Gastroesophageal sphincter (tissue), 4 donors: ENCODE data around the gene NEU4. TPM values are rescaled to one million over a fixed set of nuclear protein-coding genes. Genes with fewer than 3 reads are reported as not detected.

Experiments
- ATAC-seq: fragments of 150-250 bp; one replicate; pipeline ENCODE4 v1.9.1; 2016; ENCODE audit warnings: mild to moderate bottlenecking, moderate library complexity
- H3K27ac ChIP-seq, 4 donors: fragments of 200-600 bp; sonication (generic) in 3 of 4; 1 replicate in 3 of 4; 2 replicates in 1 of 4; pipeline ENCODE4 v1.5.1; 2016 to 2019
- H3K27me3 ChIP-seq: fragments of 200-600 bp; sonication (generic); one replicate; pipeline ENCODE4 v1.5.1; 2019
- H3K36me3 ChIP-seq, 2 donors: fragments of 200-600 bp; sonication (generic); one replicate each; pipeline ENCODE4 v1.5.1; 2019; ENCODE audit warnings: control low read depth in 1 of 2
- H3K4me1 ChIP-seq, 3 donors: fragments of 200-600 bp; sonication (generic); 1 replicate in 2 of 3; 2 replicates in 1 of 3; pipeline ENCODE4 v1.5.1; 2016 to 2019; ENCODE audit warnings: control low read depth in 2 of 3
- H3K4me3 ChIP-seq, 2 donors: fragments of 200-600 bp; sonication (generic); one replicate each; pipeline ENCODE4 v1.5.1; 2019; ENCODE audit warnings: mild to moderate bottlenecking in 1 of 2, moderate library complexity in 1 of 2
- H3K9me3 ChIP-seq, 3 donors: fragments of 200-600 bp; sonication (generic); one replicate each; pipeline ENCODE4 v1.5.1; 2017 to 2019; ENCODE audit warnings: control low read depth in 2 of 3
- EP300 ChIP-seq: sonication (generic); formaldehyde crosslinking; IDR thresholded peaks from one replicate; pipeline ENCODE4 v1.6.1; 2017; ENCODE audit warnings: antibody characterized with exemption, mild to moderate bottlenecking
- POLR2A ChIP-seq, 2 donors: fragments of 450-650 bp; IDR thresholded peaks; one replicate each; pipeline ENCODE4 v1.6.1; 2017; ENCODE audit warnings: antibody characterized with exemption in 2 of 2, mild to moderate bottlenecking in 2 of 2, moderate library complexity in 1 of 2
- POLR2AphosphoS5 ChIP-seq: sonication (generic); formaldehyde crosslinking; IDR thresholded peaks from one replicate; pipeline ENCODE4 v1.6.1; 2017; ENCODE audit warnings: antibody characterized with exemption
- WGBS, 2 donors: methylation state at CpG; one replicate each; pipeline ENCODE4 v1.1.5; 2018; ENCODE audit warnings: low coverage in 1 of 2; 5-methylcytosine and 5-hydroxymethylcytosine counted together
- total RNA-seq, 4 donors: library from RNA; depleted of rRNA; stranded (reverse); fragments of >200 nt; gene quantifications; one replicate each; pipeline ENCODE4 v1.1.0, GENCODE V29; 2016
- TF ChIP-seq, protein P1 (sequence below), 4 experiments: fragments of 200-600 bp in 2 of 4; fragments of 450-650 bp in 2 of 4; sonication (generic) in 1 of 4; IDR thresholded peaks; one replicate each; pipeline ENCODE4 v1.5.1; 2017 to 2019; ENCODE audit warnings: antibody characterized with exemption in 4 of 4, mild to moderate bottlenecking in 2 of 4, moderate library complexity in 2 of 4

NEU4 gene
- total RNA-seq, 4 donors from 2014 or later: 0.47 to 2.0 TPM; not detected in 2

DNA sequence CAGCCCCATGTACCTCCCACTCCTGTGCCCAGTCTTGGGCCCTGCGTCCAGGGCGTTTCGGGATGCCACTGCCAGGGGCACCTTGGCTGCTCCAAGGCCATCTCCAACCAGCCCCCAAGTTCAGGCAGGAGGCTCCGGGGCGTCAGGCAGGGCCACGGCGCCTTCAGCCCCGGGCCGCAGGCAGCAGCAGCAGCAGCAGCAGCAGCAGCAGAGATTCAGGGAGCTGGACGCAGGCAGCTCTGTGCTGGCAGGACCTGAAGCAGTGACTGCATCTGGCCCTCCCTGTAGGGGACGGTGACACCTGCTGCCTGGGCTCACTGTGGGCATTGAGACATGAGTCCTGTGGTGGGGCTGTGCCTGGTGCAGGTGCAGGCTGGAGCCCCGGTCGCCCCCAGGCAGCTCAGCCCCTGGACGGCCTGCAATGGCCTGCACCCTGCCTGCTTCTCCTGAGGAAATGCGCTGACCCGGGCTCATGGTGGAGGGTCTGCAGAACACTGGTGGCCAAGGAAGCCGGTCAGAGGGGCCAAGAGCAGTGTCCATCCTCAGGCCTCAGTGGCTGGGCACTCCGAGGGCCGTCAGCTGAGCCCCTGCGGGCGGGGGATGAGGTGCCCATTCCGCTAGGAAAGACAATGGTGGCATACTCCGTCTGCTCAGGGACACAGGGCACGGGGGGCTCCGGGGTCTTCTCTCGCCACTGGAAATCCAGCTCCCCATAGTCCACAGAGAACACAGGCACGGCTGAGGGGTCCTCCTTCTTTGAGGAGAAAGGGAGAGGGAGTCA lies 41.7 kb downstream of the NEU4 start:
- H3K27me3 ChIP-seq: peaks cover 3% of the 10 kb centered on the region
- H3K4me1 ChIP-seq: peaks cover 0 to 9% (median 4%) of the 10 kb centered on the region in 3 donors
- no peaks in the 10 kb centered on the region for H3K9me3 ChIP-seq
- no peak overlapping the region for H3K27ac ChIP-seq
- TF ChIP-seq, protein P1, sequence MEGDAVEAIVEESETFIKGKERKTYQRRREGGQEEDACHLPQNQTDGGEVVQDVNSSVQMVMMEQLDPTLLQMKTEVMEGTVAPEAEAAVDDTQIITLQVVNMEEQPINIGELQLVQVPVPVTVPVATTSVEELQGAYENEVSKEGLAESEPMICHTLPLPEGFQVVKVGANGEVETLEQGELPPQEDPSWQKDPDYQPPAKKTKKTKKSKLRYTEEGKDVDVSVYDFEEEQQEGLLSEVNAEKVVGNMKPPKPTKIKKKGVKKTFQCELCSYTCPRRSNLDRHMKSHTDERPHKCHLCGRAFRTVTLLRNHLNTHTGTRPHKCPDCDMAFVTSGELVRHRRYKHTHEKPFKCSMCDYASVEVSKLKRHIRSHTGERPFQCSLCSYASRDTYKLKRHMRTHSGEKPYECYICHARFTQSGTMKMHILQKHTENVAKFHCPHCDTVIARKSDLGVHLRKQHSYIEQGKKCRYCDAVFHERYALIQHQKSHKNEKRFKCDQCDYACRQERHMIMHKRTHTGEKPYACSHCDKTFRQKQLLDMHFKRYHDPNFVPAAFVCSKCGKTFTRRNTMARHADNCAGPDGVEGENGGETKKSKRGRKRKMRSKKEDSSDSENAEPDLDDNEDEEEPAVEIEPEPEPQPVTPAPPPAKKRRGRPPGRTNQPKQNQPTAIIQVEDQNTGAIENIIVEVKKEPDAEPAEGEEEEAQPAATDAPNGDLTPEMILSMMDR (IDR thresholded peaks at IDR 0.05): no peak
- TF ChIP-seq POLR2AphosphoS5 (no peak), EP300 (no peak), POLR2A (IDR thresholded peaks at IDR 0.05) (no peak)
- no peak overlapping the region for H3K4me3 ChIP-seq
- ATAC-seq: no peak
- no CpG with 5 or more reads among the region's 27 CpGs for WGBS, 2 donors
- no peaks in the 10 kb centered on the region for H3K36me3 ChIP-seq

DNA sequence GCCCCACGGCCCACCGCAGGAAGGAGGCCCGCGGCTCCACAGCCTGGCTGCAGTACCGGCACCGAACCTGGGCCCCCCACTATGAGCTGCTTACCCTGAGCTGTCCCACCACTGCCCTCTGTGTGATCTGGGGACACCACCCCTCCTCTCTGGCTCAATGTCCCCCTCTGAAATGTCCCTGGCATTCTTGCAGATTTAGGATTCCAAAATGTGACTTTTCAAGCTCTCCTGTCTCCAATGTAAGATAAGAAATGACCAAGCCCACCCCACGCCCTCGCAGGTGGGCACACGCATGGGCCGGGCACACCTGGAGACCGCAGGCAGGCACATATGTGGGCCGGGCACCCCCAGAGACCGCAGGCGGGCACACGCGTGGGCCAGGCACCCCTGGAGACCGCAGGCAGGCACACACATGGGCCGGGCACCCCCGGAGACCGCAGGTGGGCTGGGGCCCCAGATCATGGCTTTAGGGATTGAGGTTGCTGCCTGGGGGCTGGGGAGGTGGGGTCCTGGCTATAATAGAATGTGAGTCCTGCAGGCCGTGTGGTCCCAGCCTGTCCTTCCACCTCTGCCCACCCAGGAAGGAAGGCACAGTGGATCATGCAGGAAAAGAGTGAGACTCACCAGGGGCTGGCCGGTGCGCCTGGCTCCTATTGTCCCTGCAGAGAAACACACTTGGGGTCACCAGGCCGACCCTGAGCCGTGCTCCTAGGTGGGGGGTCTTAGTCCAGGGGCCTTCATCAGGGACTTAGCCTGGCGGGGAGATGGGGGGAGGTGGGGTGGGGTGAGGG lies 42.5 kb downstream of the NEU4 start:
- peaks cover 0 to 9% (median 4%) of the 10 kb centered on the region in 3 donors for H3K4me1 ChIP-seq
- H3K27ac ChIP-seq: no peak overlapping the region
- H3K27me3 ChIP-seq: peaks cover 3% of the 10 kb centered on the region
- no peak for ATAC-seq
- 100% methylated on average over 1 of the region's 26 CpGs for WGBS, 2 donors
- no peaks in the 10 kb centered on the region for H3K36me3 ChIP-seq
- no peaks in the 10 kb centered on the region for H3K9me3 ChIP-seq
- TF ChIP-seq, protein P1 (IDR thresholded peaks at IDR 0.05): no peak
- TF ChIP-seq POLR2AphosphoS5: no peak
- TF ChIP-seq EP300: no peak
- no peak for TF ChIP-seq POLR2A (IDR thresholded peaks at IDR 0.05)
- no peak overlapping the region for H3K4me3 ChIP-seq

DNA sequence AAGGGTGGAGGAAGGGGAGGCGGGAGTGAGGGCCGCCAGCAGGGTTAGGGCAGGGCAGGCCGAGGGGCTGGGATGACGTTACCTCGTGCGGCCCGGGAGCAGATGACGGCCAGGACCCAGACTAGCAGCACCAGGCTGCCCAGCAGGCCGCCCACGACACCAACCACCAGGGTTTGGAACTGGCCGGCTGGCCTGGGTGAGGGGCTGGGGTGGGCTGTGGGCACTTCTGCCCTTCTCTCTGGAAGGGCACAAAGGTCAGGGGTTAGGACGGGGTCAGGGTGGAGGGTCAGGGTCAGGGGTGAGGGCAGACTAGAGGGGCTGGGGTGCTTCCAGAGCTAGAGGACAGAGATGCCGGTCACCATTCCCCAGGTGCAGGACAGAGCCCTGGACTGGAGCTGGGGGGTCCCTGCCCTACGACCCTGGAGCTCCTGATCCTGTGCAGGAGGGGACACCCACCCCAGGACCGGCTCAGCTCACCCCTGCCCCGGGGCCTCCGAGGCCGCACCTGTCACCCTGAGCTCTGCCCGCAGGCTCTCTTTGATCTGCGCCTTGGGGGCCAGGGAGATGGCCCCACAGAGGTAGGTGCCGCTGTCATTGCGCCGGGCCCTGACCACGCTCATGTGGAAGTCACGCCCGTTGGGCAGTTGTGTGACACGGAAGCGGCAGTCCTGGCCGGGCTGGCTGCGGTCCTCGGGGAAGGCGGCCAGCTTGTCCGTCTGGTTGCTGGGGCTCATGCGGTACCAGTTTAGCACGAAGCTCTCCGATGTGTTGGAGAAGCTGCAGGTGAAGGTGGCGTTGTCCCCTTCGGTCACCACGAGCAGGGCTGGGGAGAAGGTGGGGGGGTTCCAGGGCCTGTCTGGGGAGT lies 43.4 kb downstream of the NEU4 start:
- peaks cover 3% of the 10 kb centered on the region for H3K27me3 ChIP-seq
- 91% methylated on average over 6 of the region's 39 CpGs; no CpG with 5 or more reads in 1 of the 2 donors for WGBS, 2 donors
- no peaks in the 10 kb centered on the region for H3K36me3 ChIP-seq
- no peak overlapping the region for H3K4me3 ChIP-seq
- TF ChIP-seq POLR2AphosphoS5 (no peak), POLR2A (IDR thresholded peaks at IDR 0.05) (no peak), EP300 (no peak)
- TF ChIP-seq, protein P1 (IDR thresholded peaks at IDR 0.05): no peak
- no peaks in the 10 kb centered on the region for H3K9me3 ChIP-seq
- no peak for ATAC-seq
- H3K4me1 ChIP-seq: peaks cover 0 to 9% (median 4%) of the 10 kb centered on the region in 3 donors
- no peak overlapping the region for H3K27ac ChIP-seq

DNA sequence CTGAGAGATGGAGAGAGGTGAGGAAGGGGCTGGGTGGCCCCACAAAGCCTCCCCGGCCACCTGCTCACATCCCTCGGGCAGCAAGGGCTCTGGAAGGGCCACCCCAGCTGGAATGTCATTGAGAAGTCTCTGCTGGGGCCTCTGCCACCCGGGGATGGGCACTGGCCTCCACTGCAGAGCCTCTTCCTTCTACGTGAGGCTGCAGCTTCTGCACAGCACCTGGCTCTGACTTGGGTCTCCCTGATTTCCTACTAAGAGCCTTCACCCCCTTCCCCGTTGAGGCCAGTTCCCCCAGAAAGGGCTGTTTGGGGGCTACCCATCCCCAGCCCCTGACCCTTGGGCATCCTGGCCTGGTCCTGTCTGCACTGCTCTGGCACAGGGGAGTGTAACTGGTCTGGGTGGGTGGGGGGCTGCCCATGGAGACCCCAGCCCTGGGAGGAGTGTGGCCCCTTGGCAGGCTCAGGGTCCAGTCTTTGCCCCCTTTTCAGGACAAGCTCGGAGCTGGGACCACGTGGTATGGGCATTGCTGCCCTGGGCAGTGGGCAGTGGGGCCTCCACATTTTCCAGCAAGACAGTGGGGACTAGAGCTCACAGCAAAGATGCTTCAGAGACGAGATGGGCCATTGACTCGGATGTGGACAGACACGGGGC lies 44.1 kb downstream of the NEU4 start:
- peaks cover 3% of the 10 kb centered on the region for H3K27me3 ChIP-seq
- no peaks in the 10 kb centered on the region for H3K36me3 ChIP-seq
- no peaks in the 10 kb centered on the region for H3K9me3 ChIP-seq
- 67% methylated on average over 2 to 3 of the region's 10 CpGs for WGBS, 2 donors
- TF ChIP-seq, protein P1 (IDR thresholded peaks at IDR 0.05): no peak
- TF ChIP-seq POLR2AphosphoS5 (no peak), POLR2A (IDR thresholded peaks at IDR 0.05) (no peak), EP300 (no peak)
- peaks cover 0 to 9% (median 4%) of the 10 kb centered on the region in 3 donors for H3K4me1 ChIP-seq
- H3K4me3 ChIP-seq: no peak overlapping the region
- no peak overlapping the region for H3K27ac ChIP-seq
- no peak for ATAC-seq
